ENCODE results near the gene EFNB2.

EFNB2 gene

GRCh38 chr13:106548064-106548696, 12.7 kb upstream of the EFNB2 start:
- Histone ChIP-seq H3K4me3 (replicated peaks; ENCODE audit: insufficient read depth, low read length) (no peak overlapping the region), H3K27ac (replicated peaks) (no peak overlapping the region), H3K27me3 (ENCODE audit: insufficient read depth, poor library complexity, severe bottlenecking) (no peaks in the 10 kb centered on the region)
- no peak for DNase-seq (ENCODE audit: low read depth in 1 of 2, low spot score in 1 of 2)
- TF ChIP-seq GABPA (IDR thresholded peaks at IDR 0.05; ENCODE audit: low read depth) (no peak), REST (IDR thresholded peaks at IDR 0.05; ENCODE audit: insufficient replicate concordance, low read depth) (no peak), CTCF (IDR thresholded peaks at IDR 0.05; ENCODE audit: insufficient read depth, low read length) (no peak), POLR2AphosphoS5 (IDR thresholded peaks at IDR 0.05; ENCODE audit: low read depth) (no peak), SPI1 (IDR thresholded peaks at IDR 0.05; ENCODE audit: borderline replicate concordance, low read depth) (no peak)

GRCh38 chr13:106541826-106542225, 6.4 kb upstream of the EFNB2 start:
- Histone ChIP-seq H3K27me3 (ENCODE audit: insufficient read depth, poor library complexity, severe bottlenecking) (no peaks in the 10 kb centered on the region), H3K4me3 (replicated peaks; ENCODE audit: insufficient read depth, low read length) (no peak overlapping the region), H3K27ac (replicated peaks) (no peak overlapping the region)
- TF ChIP-seq GABPA (IDR thresholded peaks at IDR 0.05; ENCODE audit: low read depth) (no peak), SPI1 (IDR thresholded peaks at IDR 0.05; ENCODE audit: borderline replicate concordance, low read depth) (no peak), POLR2AphosphoS5 (IDR thresholded peaks at IDR 0.05; ENCODE audit: low read depth) (no peak), REST (IDR thresholded peaks at IDR 0.05; ENCODE audit: insufficient replicate concordance, low read depth) (no peak), CTCF (IDR thresholded peaks at IDR 0.05; ENCODE audit: insufficient read depth, low read length) (no peak)
- no peak for DNase-seq (ENCODE audit: low read depth in 1 of 2, low spot score in 1 of 2)

- Histone ChIP-seq H3K27me3 (ENCODE audit: insufficient read depth, poor library complexity, severe bottlenecking) (no peaks in the 10 kb centered on the region), H3K4me3 (replicated peaks; ENCODE audit: insufficient read depth, low read length) (no peak overlapping the region), H3K27ac (replicated peaks) (no peak overlapping the region)
- TF ChIP-seq GABPA (IDR thresholded peaks at IDR 0.05; ENCODE audit: low read depth) = no peak
- no peak for TF ChIP-seq POLR2AphosphoS5 (IDR thresholded peaks at IDR 0.05; ENCODE audit: low read depth)
- no peak for TF ChIP-seq CTCF (IDR thresholded peaks at IDR 0.05; ENCODE audit: insufficient read depth, low read length)
- no peak for TF ChIP-seq SPI1 (IDR thresholded peaks at IDR 0.05; ENCODE audit: borderline replicate concordance, low read depth)
- no peak for TF ChIP-seq REST (IDR thresholded peaks at IDR 0.05; ENCODE audit: insufficient replicate concordance, low read depth)
- no peak for DNase-seq (ENCODE audit: low read depth in 1 of 2, low spot score in 1 of 2)
Measured at GRCh38 chr13:106540613-106541012, 5.2 kb upstream of the EFNB2 start.

Measured in HL-60 (cell line).